Erythroblast (primary cell): Measurements from ENCODE around the gene CYP11A1.

Source experiments
- GATA1 ChIP-seq: IDR thresholded peaks from 2 replicates; pipeline ENCODE4 v1.6.1; 2011; ENCODE audit warnings: low read depth, mild to moderate bottlenecking, control low read depth, low read length, moderate library complexity
- POLR2A ChIP-seq: IDR thresholded peaks from 2 replicates; pipeline ENCODE4 v1.6.1; 2011; ENCODE audit warnings: mild to moderate bottlenecking, low read length

GRCh38 chr15:74378848-74379247, 11.4 kb upstream of the CYP11A1 start:
- no peak for TF ChIP-seq POLR2A
- TF ChIP-seq GATA1, result no peak
